Glutamatergic neuron (in vitro differentiated cells): ENCODE results near the gene ATMIN. TPM values are rescaled to one million over a fixed set of nuclear protein-coding genes. Genes with fewer than 3 reads are reported as not detected.

Source experiments
- total RNA-seq: library from RNA; stranded (reverse); fragmentation: NEBNext Ultra II Directional; extraction: Animal tissue kit (Norgen Biotek cat#: 25700); gene quantifications from one replicate; pipeline ENCODE4 v1.2.1, GENCODE V29; 2021; ENCODE audit not compliant: unreplicated experiment

Gene ATMIN
- total RNA-seq, 1 donor from 2014 or later: 61.5 TPM

Other genes starting within 250 kb of the ATMIN start
- gene CDYL2, start 231.2 kb upstream of the ATMIN start, total RNA-seq: 30.5 TPM
- 76.2 TPM for gene CMC2, start 29.0 kb upstream of the ATMIN start, total RNA-seq
- 9.2 TPM for gene CENPN, start 28.6 kb upstream of the ATMIN start, total RNA-seq
- 1.0 TPM for gene C16orf46, start 41.4 kb downstream of the ATMIN start, total RNA-seq
- 30.0 TPM for gene GCSH, start 60.6 kb downstream of the ATMIN start, total RNA-seq
- not detected for gene BCO1, start 202.8 kb downstream of the ATMIN start, total RNA-seq